Esophagus squamous epithelium (tissue), 5 donors: ENCODE measurements around the gene ARHGAP40. TPM values are rescaled to one million over a fixed set of nuclear protein-coding genes. Genes with fewer than 3 reads are reported as not detected.
"Not testable (repeated sequence)": the region's sequence is repeated elsewhere in the genome, so short reads cannot be mapped to it uniquely, and the experiment has no call there.

Experiments
- DNase-seq: peaks from one replicate; lab custom pipeline; 2025; lab: John Stamatoyannopoulos, UW
- H3K27ac ChIP-seq, 4 donors: fragments of 200-600 bp; sonication (generic); one replicate each; pipeline ENCODE4 v1.5.1; 2016 to 2019; ENCODE audit warnings: mild to moderate bottlenecking in 1 of 4
- H3K27me3 ChIP-seq, 4 donors: fragments of 200-600 bp; sonication (generic); 1 replicate in 3 of 4; 2 replicates in 1 of 4; pipeline versions ENCODE4 v1.5.1 to v1.6.0; 2017 to 2021; ENCODE audit warnings: antibody characterized with exemption in 1 of 4
- H3K36me3 ChIP-seq, 3 donors: fragments of 200-600 bp; sonication (generic); one replicate each; pipeline ENCODE4 v1.5.1; 2016 to 2019
- H3K4me1 ChIP-seq, 3 donors: fragments of 200-600 bp; sonication (generic); one replicate each; pipeline ENCODE4 v1.5.1; 2017 to 2019
- H3K4me3 ChIP-seq, 4 donors: fragments of 200-600 bp; sonication (generic); 1 replicate in 3 of 4; 2 replicates in 1 of 4; pipeline ENCODE4 v1.5.1; 2016 to 2019; ENCODE audit warnings: mild to moderate bottlenecking in 2 of 4, moderate library complexity in 1 of 4
- H3K9me3 ChIP-seq, 3 donors: fragments of 200-600 bp; sonication (generic); one replicate each; pipeline ENCODE4 v1.5.1; 2016 to 2019
- CTCF ChIP-seq, 6 experiments: fragments of 450-650 bp in 4 of 6; fragments of 200-600 bp in 2 of 6; sonication (generic) in 2 of 6; IDR thresholded peaks; one replicate each; pipeline ENCODE4 v1.5.1; 2016 to 2019; ENCODE audit warnings: antibody characterized with exemption in 6 of 6, mild to moderate bottlenecking in 4 of 6, moderate library complexity in 4 of 6
- POLR2A ChIP-seq, 4 donors: fragments of 450-650 bp; IDR thresholded peaks; one replicate each; pipeline ENCODE4 v1.6.1; 2017; ENCODE audit warnings: antibody characterized with exemption in 4 of 4, mild to moderate bottlenecking in 4 of 4, moderate library complexity in 3 of 4
- WGBS, 2 donors: methylation state at CpG; one replicate each; pipeline ENCODE4 v1.1.5; 2018; 5-methylcytosine and 5-hydroxymethylcytosine counted together
- intact Hi-C: fragments of 100-400 bp; cut with DNase I; formaldehyde crosslinking; loops from one replicate; pipeline ENCODE4 v1.15.0; 2022
- total RNA-seq, 4 donors: library from RNA; depleted of rRNA; stranded (reverse); fragments of >200 nt; gene quantifications; one replicate each; pipeline ENCODE4 v1.1.0, GENCODE V29; 2016
- donor health status: DM: yes; HTN: yes; CAD: no.

ARHGAP40 gene
- total RNA-seq, 4 donors from 2014 or later, result 4.7 to 14.8 (median 12.4) TPM

DNA sequence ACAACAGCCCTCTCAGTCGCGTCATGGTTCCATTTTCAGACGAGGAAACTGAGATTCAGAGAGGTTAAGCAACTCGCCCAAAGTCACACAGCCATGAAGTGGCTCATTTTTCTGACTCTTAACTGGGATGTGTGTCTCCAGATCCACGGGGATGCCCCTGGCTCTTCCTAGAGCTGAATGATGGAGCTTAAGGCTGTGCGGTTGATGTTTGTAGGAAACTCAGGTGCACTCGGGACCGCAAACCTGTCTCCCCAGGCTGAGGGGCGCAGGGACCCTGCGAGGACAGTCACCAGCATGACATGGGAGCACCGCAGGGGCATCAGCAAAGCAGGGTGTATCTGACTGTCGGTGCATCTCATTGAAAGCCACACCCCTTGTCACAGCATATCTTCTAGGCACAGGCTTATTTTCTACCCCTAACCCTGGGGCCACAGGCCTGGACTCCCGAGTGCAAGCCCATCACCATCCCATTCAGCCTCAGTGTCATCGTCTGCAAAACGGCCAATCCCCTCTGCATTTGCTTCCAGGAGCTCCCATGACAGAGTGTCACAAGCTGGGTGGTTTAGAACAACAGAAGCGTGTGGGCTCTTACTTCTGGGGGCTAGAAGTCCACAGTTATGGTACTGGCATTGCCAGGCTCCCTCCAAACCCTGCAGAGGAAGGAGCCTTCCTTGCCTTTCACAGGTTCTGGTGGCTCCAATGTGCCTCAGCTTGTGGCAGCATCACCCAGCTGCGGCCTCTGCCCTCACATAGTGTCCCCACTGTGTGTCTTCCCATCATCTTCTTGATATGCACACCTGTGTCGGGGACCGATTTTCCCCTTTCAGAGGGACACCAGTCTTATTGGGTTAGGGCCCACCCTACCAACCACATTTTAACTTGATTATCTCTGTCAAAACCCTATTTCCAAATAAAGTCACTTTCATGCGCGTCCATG, 9.9 kb upstream of the ARHGAP40 start:
- DNase-seq, result no peak
- Histone ChIP-seq H3K36me3 (no peaks in the 10 kb centered on the region), H3K9me3 (no peaks in the 10 kb centered on the region), H3K4me3 (no peak overlapping the region), H3K4me1 (no peaks in the 10 kb centered on the region), H3K27me3 (peaks cover 0 to 30% (median 0%) of the 10 kb centered on the region in 4 donors), H3K27ac (no peak overlapping the region)
- 71 to 77% methylated on average over 15 to 16 of the region's 21 CpGs for WGBS, 2 donors
- TF ChIP-seq CTCF (IDR thresholded peaks at IDR 0.05) (no peak), POLR2A (IDR thresholded peaks at IDR 0.05) (no peak)
- intact Hi-C loops, result no loop called here

DNA sequence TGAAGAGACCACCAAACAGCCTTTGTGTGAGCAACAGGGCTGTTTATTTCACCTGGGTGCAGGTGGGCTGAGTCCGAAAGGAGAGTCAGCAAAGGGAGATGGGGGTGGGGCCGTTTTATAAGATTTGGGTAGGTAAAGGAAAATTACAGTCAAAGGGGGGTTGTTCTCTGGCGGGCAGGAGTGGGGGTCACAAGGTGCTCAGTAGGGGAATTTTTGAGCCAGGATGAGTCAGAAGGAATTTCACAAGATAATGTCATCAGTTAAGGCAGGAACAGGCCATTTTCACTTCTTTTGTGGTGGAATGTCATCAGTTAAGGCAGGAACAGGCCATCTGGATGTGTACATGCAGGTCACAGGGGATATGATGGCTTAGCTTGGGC, 9.2 kb upstream of the ARHGAP40 start:
- DNase-seq, H3K36me3 ChIP-seq, intact Hi-C loops, H3K9me3 ChIP-seq, H3K4me3 ChIP-seq, H3K4me1 ChIP-seq, H3K27ac ChIP-seq: not testable (repeated sequence)
- H3K27me3 ChIP-seq, result peaks cover 0 to 30% (median 0%) of the 10 kb centered on the region in 4 donors
- WGBS, 2 donors, result 60% methylated on average over 3 of the region's 3 CpGs

DNA sequence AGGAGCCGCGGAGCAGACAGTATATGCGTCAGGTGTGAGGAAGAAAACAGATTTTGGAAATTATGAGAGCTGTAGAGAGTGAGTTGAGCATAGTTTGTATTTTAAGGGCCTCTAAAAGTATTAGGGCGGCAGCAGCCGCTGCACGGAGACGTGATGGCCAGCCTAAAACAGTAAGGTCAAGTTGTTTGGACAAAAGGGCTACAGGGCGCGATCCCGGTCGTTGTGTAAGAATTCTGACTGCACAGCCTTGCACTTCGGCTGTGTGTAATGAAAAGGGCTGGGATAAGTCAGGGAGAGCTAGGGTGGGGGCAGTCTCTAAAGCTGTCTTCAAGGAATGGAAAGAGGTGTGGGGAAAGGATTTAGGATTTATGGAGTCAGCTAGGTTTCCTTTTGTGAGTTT, 7.3 kb upstream of the ARHGAP40 start:
- H3K4me3 ChIP-seq, H3K4me1 ChIP-seq, DNase-seq, intact Hi-C loops, H3K27ac ChIP-seq, H3K9me3 ChIP-seq, H3K36me3 ChIP-seq: not testable (repeated sequence)
- 74 to 84% methylated on average over 12 of the region's 12 CpGs for WGBS, 2 donors
- H3K27me3 ChIP-seq, result peaks cover 0 to 14% (median 0%) of the 10 kb centered on the region in 4 donors

GRCh38 chr20:38595886-38596285, 5.7 kb upstream of the ARHGAP40 start:
- H3K4me1 ChIP-seq, result peaks cover 0 to 21% (median 0%) of the 10 kb centered on the region in 3 donors
- H3K9me3 ChIP-seq, DNase-seq, H3K4me3 ChIP-seq, H3K36me3 ChIP-seq, intact Hi-C loops, H3K27ac ChIP-seq: not testable (repeated sequence)
- WGBS, 2 donors, result 70 to 79% methylated on average over 2 to 10 of the region's 15 CpGs
- H3K27me3 ChIP-seq, result peaks cover 0 to 24% (median 2%) of the 10 kb centered on the region in 4 donors

- no peak overlapping the region for H3K4me3 ChIP-seq
- H3K27ac ChIP-seq, result peak overlapping the region in 2 of 4 donors; percentile 39 to 52
- intact Hi-C loops, result no loop called here
- 49 to 64% methylated on average over 8 to 9 of the region's 9 CpGs for WGBS, 2 donors
- peaks cover 0 to 51% (median 5%) of the 10 kb centered on the region in 4 donors for H3K27me3 ChIP-seq
- H3K36me3 ChIP-seq, result no peaks in the 10 kb centered on the region
- TF ChIP-seq POLR2A (IDR thresholded peaks at IDR 0.05) (no peak), CTCF (IDR thresholded peaks at IDR 0.05) (no peak)
- H3K4me1 ChIP-seq, result peaks cover 0 to 33% (median 0%) of the 10 kb centered on the region in 3 donors
- no peaks in the 10 kb centered on the region for H3K9me3 ChIP-seq
- DNase-seq, result no peak
Measured at GRCh38 chr20:38599410-38599882, 2.2 kb upstream of the ARHGAP40 start.

- Histone ChIP-seq H3K9me3 (no peaks in the 10 kb centered on the region), H3K36me3 (no peaks in the 10 kb centered on the region), H3K27me3 (peaks cover 0 to 52% (median 5%) of the 10 kb centered on the region in 4 donors), H3K4me3 (no peak overlapping the region), H3K4me1 (peaks cover 0 to 33% (median 0%) of the 10 kb centered on the region in 3 donors), H3K27ac (peak overlapping the region in 1 of 4 donors; percentile 52)
- WGBS, 2 donors, result 92 to 100% methylated on average over 1 of the region's 1 CpG
- intact Hi-C loops, result no loop called here
- no peak for TF ChIP-seq POLR2A (IDR thresholded peaks at IDR 0.05)
- no peak for TF ChIP-seq CTCF (IDR thresholded peaks at IDR 0.05)
- DNase-seq, result no peak
Measured at GRCh38 chr20:38600057-38600456, 1.6 kb upstream of the ARHGAP40 start.
